HUES48 (cell line): Measurements from ENCODE around the gene RAB7A.
"Not testable (repeated sequence)": the region's sequence is repeated elsewhere in the genome, so short reads cannot be mapped to it uniquely, and the experiment has no call there.

Source experiments
- H3K27ac ChIP-seq: one replicate; pipeline ENCODE4 v1.7.0; 2013; ENCODE audit warnings: low read depth, low read length, inconsistent platforms
- H3K27me3 ChIP-seq: 2 replicates; pipeline ENCODE4 v1.6.1; 2013; ENCODE audit warnings: mild to moderate bottlenecking, low read length; ENCODE audit not compliant: control insufficient read depth, insufficient read depth
- H3K36me3 ChIP-seq: 2 replicates; pipeline ENCODE4 v1.6.1; 2013; ENCODE audit warnings: low read length; ENCODE audit not compliant: control insufficient read depth, insufficient read depth
- H3K4me1 ChIP-seq: 2 replicates; pipeline ENCODE4 v1.6.1; 2013; ENCODE audit warnings: mild to moderate bottlenecking, low read length; ENCODE audit not compliant: control insufficient read depth, insufficient read depth
- H3K4me3 ChIP-seq: 2 replicates; pipeline ENCODE4 v1.5.1; 2013; ENCODE audit warnings: mild to moderate bottlenecking, low read depth, low read length
- H3K9ac ChIP-seq: 2 replicates; pipeline ENCODE4 v1.6.1; 2013; ENCODE audit warnings: mild to moderate bottlenecking, low read depth, low read length, moderate library complexity
- H3K9me3 ChIP-seq: 2 replicates; pipeline ENCODE4 v1.6.1; 2013; ENCODE audit warnings: low read length; ENCODE audit not compliant: control insufficient read depth, insufficient read depth

RAB7A gene

DNA sequence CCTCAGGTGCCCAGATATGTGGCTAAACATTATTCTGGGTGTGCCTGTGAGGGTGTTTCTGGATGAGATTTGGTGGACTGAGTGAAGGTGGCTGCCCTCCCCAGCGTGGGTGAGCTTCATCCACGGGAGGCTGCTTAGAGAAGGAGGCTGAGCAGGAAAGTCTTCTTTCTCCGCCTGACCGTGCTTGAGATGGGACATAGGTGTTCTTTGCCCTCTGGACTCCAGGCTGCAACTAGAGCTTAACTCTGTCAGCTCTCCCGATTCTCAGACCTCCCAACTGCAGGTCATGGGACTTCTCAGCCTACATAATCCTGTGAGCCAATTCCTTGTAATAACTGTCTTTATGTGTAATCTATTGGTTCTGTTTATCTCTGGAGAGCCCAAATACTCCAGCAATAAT, 34.1 kb downstream of the RAB7A start:
- Histone ChIP-seq H3K4me1 (no peaks in the 10 kb centered on the region), H3K9ac (no peak overlapping the region), H3K36me3 (peaks cover 9% of the 10 kb centered on the region), H3K27ac (no peak overlapping the region), H3K4me3 (no peak overlapping the region), H3K27me3 (no peaks in the 10 kb centered on the region), H3K9me3 (no peaks in the 10 kb centered on the region)

- H3K4me3 ChIP-seq: no peak overlapping the region
- H3K4me1 ChIP-seq: no peaks in the 10 kb centered on the region
- H3K9me3 ChIP-seq: no peaks in the 10 kb centered on the region
Observed at GRCh38 chr3:128760881-128761280, 34.9 kb downstream of the RAB7A start.

GRCh38 chr3:128761392-128761791, 35.4 kb downstream of the RAB7A start:
- H3K4me3 ChIP-seq: no peak overlapping the region
- no peaks in the 10 kb centered on the region for H3K9me3 ChIP-seq
- H3K9ac ChIP-seq: no peak overlapping the region
- no peaks in the 10 kb centered on the region for H3K27me3 ChIP-seq
- peaks cover 9% of the 10 kb centered on the region for H3K36me3 ChIP-seq
- no peaks in the 10 kb centered on the region for H3K4me1 ChIP-seq
- H3K27ac ChIP-seq: no peak overlapping the region

More at GRCh38 chr3:128760881-128761280, 34.9 kb downstream of the RAB7A start:
- no peak overlapping the region for H3K9ac ChIP-seq
- no peak overlapping the region for H3K27ac ChIP-seq
- no peaks in the 10 kb centered on the region for H3K27me3 ChIP-seq
- peaks cover 9% of the 10 kb centered on the region for H3K36me3 ChIP-seq

DNA sequence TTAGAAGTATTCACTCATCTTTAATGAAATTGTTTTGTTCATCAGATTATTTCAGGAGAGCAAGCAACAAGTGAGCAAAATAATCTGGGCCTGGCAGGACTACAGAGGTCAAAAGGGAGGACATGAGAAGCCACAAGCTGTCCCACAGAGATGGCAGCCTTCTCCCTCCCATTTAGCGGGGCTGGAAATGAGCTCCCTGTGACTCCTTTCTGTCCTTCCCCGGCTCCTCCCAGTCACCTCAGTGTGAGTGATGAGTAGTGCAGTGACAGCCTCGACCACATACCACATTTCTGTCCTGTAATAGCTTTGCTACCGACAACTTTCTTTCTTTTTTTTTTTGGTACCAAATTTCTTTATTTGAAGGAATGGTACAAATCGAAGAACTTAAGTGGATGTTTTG, 38.0 kb downstream of the RAB7A start:
- Histone ChIP-seq H3K4me1 (peaks cover 8% of the 10 kb centered on the region; the same call in 1 of the 2 replicates), H3K27me3 (no peaks in the 10 kb centered on the region), H3K36me3 (peaks cover 9% of the 10 kb centered on the region), H3K27ac (no peak overlapping the region), H3K9me3 (no peaks in the 10 kb centered on the region), H3K4me3 (no peak overlapping the region), H3K9ac (no peak overlapping the region)

GRCh38 chr3:128764863-128765262, 38.9 kb downstream of the RAB7A start:
- no peak overlapping the region for H3K4me3 ChIP-seq
- H3K9me3 ChIP-seq: no peaks in the 10 kb centered on the region
- no peaks in the 10 kb centered on the region for H3K27me3 ChIP-seq
- H3K27ac ChIP-seq: no peak overlapping the region
- H3K4me1 ChIP-seq: peaks cover 8% of the 10 kb centered on the region; the same call in 1 of the 2 replicates
- H3K9ac ChIP-seq: no peak overlapping the region
- H3K36me3 ChIP-seq: peaks cover 9% of the 10 kb centered on the region

- Histone ChIP-seq H3K4me1 (peaks cover 8% of the 10 kb centered on the region; the same call in 1 of the 2 replicates), H3K4me3 (no peak overlapping the region), H3K27me3 (no peaks in the 10 kb centered on the region), H3K9ac (no peak overlapping the region), H3K9me3 (peaks cover 3% of the 10 kb centered on the region; the same call in 1 of the 2 replicates), H3K36me3 (peaks cover 9% of the 10 kb centered on the region), H3K27ac (no peak overlapping the region)
Observed at GRCh38 chr3:128767094-128767750, 41.2 kb downstream of the RAB7A start.

DNA sequence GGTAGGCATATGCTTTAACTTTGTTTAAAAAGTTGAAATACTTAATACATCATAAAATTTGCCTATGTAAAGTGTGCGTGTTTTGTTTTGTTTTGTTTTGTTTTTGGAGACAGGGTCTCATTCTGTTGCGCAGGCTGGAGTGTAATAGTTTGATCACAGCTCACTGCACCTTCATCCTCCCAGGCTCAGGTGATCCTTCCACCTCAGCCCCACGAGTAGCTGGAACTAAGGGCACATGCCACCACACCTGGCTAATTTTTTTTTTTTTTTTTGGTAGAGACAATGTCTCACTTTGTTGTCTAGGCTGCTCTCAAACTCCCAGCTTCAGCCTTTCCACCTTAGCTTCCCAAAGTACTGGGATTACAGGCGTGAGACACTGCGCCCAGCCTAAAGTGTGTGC, 42.5 kb downstream of the RAB7A start:
- peaks cover 9% of the 10 kb centered on the region for H3K36me3 ChIP-seq
- H3K4me1 ChIP-seq: peaks cover 8% of the 10 kb centered on the region; the same call in 1 of the 2 replicates
- no peak overlapping the region for H3K4me3 ChIP-seq
- H3K27me3 ChIP-seq: no peaks in the 10 kb centered on the region
- no peak overlapping the region for H3K27ac ChIP-seq
- H3K9ac ChIP-seq: no peak overlapping the region
- H3K9me3 ChIP-seq: peaks cover 6% of the 10 kb centered on the region; the same call in 1 of the 2 replicates

DNA sequence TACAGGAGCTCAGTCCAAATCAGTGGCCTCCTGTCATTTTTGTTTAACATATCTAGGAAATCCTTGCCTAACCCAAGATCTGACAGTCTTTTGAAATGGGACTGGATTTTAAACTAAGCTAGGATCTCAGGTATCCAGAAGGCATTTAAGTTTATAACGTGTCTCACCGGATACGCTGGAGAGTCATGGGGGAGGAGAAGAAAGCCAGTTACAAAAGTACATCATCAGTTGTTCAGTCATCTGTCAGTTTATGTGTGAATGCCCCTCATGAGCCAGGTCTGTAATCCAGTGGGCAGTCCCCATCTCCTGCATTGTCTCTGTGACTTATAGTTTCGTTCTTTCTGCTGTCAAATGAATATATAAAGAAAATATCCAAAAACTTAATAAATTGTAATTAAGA, 44.4 kb downstream of the RAB7A start:
- Histone ChIP-seq H3K9me3 (peaks cover 6% of the 10 kb centered on the region; the same call in 1 of the 2 replicates), H3K27ac (no peak overlapping the region), H3K9ac (no peak overlapping the region), H3K4me3 (no peak overlapping the region), H3K27me3 (no peaks in the 10 kb centered on the region), H3K36me3 (no peaks in the 10 kb centered on the region), H3K4me1 (peaks cover 8% of the 10 kb centered on the region; the same call in 1 of the 2 replicates)

DNA sequence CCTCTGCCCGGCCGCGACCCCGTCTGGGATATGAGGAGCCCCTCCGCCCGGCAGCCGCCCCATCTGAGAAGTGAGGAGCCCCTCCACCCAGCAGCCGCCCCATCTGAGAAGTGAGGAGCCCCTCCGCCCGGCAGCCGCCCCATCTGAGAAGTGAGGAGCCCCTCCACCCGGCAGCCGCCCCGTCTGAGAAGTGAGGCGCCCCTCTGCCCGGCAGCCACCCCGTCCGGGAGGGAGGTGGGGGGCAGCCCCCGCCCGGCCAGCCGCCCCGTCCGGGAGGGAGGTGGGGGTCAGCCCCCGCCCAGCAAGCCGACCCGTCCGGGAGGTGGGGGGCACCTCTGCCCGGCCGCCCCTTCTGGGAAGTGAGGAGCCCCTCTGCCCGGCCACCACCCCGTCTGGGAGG, 47.2 kb downstream of the RAB7A start:
- not testable (repeated sequence) for H3K9me3 ChIP-seq, H3K9ac ChIP-seq, H3K4me3 ChIP-seq, H3K36me3 ChIP-seq, H3K27me3 ChIP-seq, H3K4me1 ChIP-seq, H3K27ac ChIP-seq

DNA sequence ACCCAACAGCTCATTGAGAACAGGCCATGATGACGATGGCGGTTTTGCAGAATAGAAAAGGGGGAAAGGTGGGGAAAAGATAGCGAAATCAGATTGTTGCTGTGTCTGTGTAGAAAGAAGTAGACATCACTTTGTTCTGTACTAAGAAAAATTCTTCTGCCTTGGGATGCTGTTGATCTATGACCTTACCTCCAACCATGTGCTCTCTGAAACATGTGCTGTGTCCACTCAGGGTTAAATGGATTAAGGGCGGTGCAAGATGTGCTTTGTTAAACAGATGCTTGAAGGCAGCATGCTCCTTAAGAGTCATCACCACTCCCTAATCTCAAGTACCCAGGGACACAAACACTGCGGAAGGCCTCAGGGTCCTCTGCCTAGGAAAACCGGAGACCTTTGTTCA, 47.6 kb downstream of the RAB7A start:
- not testable (repeated sequence) for H3K36me3 ChIP-seq, H3K4me1 ChIP-seq, H3K4me3 ChIP-seq, H3K9me3 ChIP-seq, H3K9ac ChIP-seq, H3K27me3 ChIP-seq, H3K27ac ChIP-seq

- H3K9ac ChIP-seq: no peak overlapping the region
- H3K4me3 ChIP-seq: no peak overlapping the region
- peaks cover 20% of the 10 kb centered on the region for H3K4me1 ChIP-seq
- peaks cover 3% of the 10 kb centered on the region; the same call in 1 of the 2 replicates for H3K36me3 ChIP-seq
- H3K27me3 ChIP-seq: no peaks in the 10 kb centered on the region
- peaks cover 6% of the 10 kb centered on the region; the same call in 1 of the 2 replicates for H3K9me3 ChIP-seq
- no peak overlapping the region for H3K27ac ChIP-seq
Observed at GRCh38 chr3:128775241-128775640, 49.3 kb downstream of the RAB7A start.
